Dermis lymphatic vessel endothelial cell (primary cell): ENCODE measurements around the gene NFYA. TPM values are rescaled to one million over a fixed set of nuclear protein-coding genes. Genes with fewer than 3 reads are reported as not detected.

Experiments
- total RNA-seq: library from RNA; depleted of rRNA; stranded (reverse); fragments of >200 nt; gene quantifications from 2 replicates; pipeline ENCODE4 v1.2.1, GENCODE V29; 2014

The NFYA gene
- 12.8 and 22.5 TPM in 2 replicates for total RNA-seq

GRCh38 chr6:41072836-41073202 is at the start of gene NFYA:
NFYA (plus strand) TSS chr6:41072974; CDS start chr6:41079090, 6,116 bp downstream.

GRCh38 chr6:41039060-41039998 is 33.4 kb upstream of the NFYA start, which contains the start of gene UNC5CL:
UNC5CL (minus strand) TSS chr6:41039221; CDS start chr6:41035074, 4,147 bp downstream.

GRCh38 chr6:41042226-41043055 is 30.3 kb upstream of the NFYA start, which contains the start of gene TSPO2:
TSPO2 (plus strand) TSS chr6:41042467; CDS start chr6:41042986, 519 bp downstream.

GRCh38 chr6:41053041-41053440 is 19.7 kb upstream of the NFYA start, which contains the start of gene APOBEC2:
APOBEC2 (plus strand) TSS chr6:41053202; CDS start chr6:41053348, 146 bp downstream.

GRCh38 chr6:41071923-41072835 is 595 bp upstream of the NFYA start, which contains the start of gene OARD1:
OARD1 (minus strand) TSS chr6:41072356; CDS start chr6:41071634, 722 bp downstream.

Other genes starting within 250 kb of the NFYA start
- gene UNC5CL, start 33.8 kb upstream of the NFYA start, total RNA-seq, result 0.09 and 0.11 TPM in 2 replicates
- not detected in 2 replicates for gene TSPO2, start 30.5 kb upstream of the NFYA start, total RNA-seq
- not detected in 2 replicates for gene APOBEC2, start 19.8 kb upstream of the NFYA start, total RNA-seq
- 10.1 and 11.3 TPM in 2 replicates for gene OARD1, start 618 bp upstream of the NFYA start, total RNA-seq
- gene TREML1, start 81.4 kb downstream of the NFYA start, total RNA-seq, result not detected in 2 replicates
- gene TREM2, start 90.1 kb downstream of the NFYA start, total RNA-seq, result not detected in 2 replicates
- gene TREML2, start 128.2 kb downstream of the NFYA start, total RNA-seq, result not detected in 2 replicates
- not detected in 2 replicates for gene TREML4, start 155.4 kb downstream of the NFYA start, total RNA-seq
- not detected in 2 replicates for gene TREM1, start 213.7 kb downstream of the NFYA start, total RNA-seq